ENCODE measurements around the gene PEDS1.
"Not testable (repeated sequence)": the region's sequence is repeated elsewhere in the genome, so short reads cannot be mapped to it uniquely, and the experiment has no call there.

Gene PEDS1

DNA sequence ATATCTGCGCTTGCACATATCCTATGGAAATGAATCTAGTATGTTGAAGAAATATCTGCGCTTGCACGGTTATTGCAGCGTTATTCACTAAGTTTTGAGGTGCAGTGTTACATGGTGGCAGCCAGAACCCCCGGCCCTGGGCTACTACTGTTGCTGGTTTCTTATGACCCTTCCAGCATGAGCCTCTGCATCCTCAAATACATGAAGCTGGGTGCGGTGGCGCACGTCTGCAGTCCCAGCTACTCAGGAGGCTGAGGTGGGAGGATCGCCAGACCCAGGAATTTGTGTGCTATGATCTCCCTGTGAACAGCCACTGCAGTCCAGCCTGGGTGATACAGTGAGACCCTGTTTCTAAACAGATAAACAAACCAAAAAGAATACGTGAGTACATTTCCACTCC, 27.8 kb upstream of the PEDS1 start:
- H3K9me3 Mint-ChIP-seq: no peaks in the 10 kb centered on the region
- peaks cover 6% of the 10 kb centered on the region for H3K27me3 Mint-ChIP-seq
- no peaks in the 10 kb centered on the region for H3K4me1 Mint-ChIP-seq
- no peak overlapping the region for H3K4me3 Mint-ChIP-seq
- peak overlapping the region; percentile 63 for H3K27ac Mint-ChIP-seq
- no peaks in the 10 kb centered on the region for H3K36me3 Mint-ChIP-seq

DNA sequence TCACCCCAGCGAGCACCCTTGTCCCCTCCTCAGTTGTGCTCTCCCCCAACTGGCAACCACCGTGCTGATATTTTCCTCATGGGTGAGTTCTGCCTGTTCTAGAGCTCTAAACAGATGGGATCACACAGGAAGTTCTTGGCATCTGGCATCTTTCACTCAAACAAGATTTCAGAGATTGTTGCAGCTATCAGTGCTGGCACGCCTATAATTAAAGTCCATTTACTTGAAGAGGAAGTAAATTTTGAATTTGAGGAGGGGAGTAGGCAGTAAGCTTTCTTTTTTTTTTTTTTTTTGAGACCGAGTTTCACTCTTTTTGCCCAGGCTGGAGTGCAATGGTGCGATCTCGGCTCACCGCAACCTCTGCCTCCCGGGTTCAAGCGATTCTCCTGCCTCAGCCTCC, 25.1 kb upstream of the PEDS1 start:
- H3K27me3 Mint-ChIP-seq, H3K27ac Mint-ChIP-seq, H3K4me1 Mint-ChIP-seq, H3K36me3 Mint-ChIP-seq, H3K4me3 Mint-ChIP-seq, H3K9me3 Mint-ChIP-seq: not testable (repeated sequence)

DNA sequence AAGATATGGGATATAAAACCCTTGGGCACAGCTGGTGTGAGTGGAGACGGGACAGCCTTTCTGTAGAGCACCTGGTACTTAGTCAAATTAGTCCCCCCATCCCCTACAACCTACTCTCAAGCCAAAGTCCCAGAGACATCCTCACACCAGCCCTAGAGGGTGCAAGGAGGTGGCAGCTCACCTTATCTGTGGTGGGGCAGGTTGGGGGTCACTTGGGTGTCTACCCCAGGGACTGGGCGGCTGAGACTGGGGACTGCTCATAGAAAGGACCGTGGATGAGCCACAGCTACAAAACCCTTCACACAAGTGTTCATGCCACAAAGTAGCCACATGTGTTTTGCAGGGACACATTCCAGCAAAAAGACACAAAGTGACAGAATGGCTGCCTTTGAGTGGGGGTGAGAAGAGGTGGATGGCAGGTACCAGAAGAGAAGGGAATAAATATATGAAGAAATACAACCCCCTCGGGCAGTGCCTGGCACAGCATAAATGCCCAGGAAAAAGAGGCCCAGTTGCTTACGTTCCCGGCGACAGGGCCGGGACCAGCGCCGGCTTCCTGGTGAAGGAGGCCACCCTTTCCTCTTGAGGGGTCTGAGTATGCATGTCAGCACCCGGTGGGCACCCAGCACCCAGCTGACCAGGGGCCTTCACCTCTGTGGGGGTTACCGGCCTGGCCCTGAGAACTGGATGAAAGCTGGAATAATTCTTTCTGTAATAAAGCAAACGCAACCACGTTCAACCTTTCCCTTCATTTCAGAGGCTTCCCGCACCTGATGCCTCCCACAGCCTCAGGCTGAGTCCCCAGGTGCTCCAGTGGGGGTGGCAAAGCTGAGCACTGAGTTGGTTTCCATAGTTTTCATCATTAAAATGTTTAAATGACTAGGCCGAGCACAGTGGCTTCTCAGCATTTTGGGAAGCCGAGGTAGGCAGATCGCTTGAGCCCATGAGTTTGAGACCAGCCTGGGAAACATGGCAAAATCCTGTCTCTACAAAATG, 22.7 kb upstream of the PEDS1 start:
- Mint-ChIP-seq H3K4me1 (no peaks in the 10 kb centered on the region), H3K4me3 (no peak overlapping the region), H3K27ac (no peak overlapping the region), H3K36me3 (no peaks in the 10 kb centered on the region), H3K9me3 (no peaks in the 10 kb centered on the region), H3K27me3 (peaks cover 3% of the 10 kb centered on the region)

DNA sequence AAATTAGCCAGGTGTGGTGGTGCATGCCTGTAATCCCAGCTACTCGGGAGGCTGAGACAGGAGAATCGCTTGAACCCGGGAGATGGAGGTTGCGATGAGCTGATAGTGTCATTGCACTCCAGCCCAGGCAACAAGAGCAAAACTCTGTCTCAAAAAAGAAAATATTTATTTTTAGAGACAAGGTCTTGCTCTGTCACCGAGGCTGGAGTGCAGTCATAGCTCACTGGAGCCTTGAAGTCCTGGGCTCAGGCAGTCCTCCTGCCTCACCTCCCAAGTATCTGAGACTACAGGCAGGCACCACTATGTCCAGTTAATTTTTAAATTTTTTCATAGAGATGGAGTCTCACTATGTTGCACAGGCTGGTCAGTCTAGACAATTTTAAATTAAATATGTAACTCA, 20.9 kb upstream of the PEDS1 start:
- peaks cover 3% of the 10 kb centered on the region for H3K27me3 Mint-ChIP-seq
- no peaks in the 10 kb centered on the region for H3K36me3 Mint-ChIP-seq
- peaks cover 1% of the 10 kb centered on the region for H3K4me1 Mint-ChIP-seq
- no peaks in the 10 kb centered on the region for H3K9me3 Mint-ChIP-seq
- no peak overlapping the region for H3K27ac Mint-ChIP-seq
- no peak overlapping the region for H3K4me3 Mint-ChIP-seq

DNA sequence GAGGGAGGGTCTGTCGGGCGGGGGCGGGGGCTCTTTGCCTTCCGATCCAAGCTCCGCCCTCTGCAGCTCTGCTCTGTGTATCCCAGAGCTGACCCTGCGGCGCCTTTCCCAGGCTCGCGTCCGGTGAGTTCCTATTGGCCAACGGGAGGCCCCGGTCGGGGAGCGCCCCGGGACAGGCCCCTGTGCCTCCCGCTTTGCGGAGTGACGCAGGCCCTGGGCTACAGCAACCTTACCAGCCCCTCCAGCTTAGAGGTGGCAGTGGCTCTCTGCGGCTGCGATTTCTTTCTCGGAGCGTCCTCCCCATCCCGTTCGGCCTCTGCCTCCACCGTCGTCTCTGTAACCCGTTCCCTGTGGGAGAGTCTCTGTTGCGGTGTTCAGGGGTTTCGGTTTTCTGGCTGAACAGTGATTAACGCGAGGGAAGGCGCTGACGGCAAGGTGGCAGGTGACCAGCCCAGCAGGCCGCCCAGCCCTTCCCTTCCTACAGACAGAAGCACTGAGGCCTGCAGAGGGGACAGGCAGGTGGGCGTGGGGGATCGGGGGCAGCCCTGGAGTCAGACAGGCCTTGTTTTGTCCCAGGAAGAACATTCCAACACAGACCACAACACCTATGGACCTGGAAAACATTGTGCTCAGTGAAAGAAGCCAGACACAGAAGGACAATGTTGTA, 19.0 kb upstream of the PEDS1 start:
- peaks cover 6% of the 10 kb centered on the region for H3K27me3 Mint-ChIP-seq
- H3K36me3 Mint-ChIP-seq: no peaks in the 10 kb centered on the region
- H3K4me1 Mint-ChIP-seq: peaks cover 5% of the 10 kb centered on the region
- H3K4me3 Mint-ChIP-seq: no peak overlapping the region
- no peak overlapping the region for H3K27ac Mint-ChIP-seq
- no peaks in the 10 kb centered on the region for H3K9me3 Mint-ChIP-seq

DNA sequence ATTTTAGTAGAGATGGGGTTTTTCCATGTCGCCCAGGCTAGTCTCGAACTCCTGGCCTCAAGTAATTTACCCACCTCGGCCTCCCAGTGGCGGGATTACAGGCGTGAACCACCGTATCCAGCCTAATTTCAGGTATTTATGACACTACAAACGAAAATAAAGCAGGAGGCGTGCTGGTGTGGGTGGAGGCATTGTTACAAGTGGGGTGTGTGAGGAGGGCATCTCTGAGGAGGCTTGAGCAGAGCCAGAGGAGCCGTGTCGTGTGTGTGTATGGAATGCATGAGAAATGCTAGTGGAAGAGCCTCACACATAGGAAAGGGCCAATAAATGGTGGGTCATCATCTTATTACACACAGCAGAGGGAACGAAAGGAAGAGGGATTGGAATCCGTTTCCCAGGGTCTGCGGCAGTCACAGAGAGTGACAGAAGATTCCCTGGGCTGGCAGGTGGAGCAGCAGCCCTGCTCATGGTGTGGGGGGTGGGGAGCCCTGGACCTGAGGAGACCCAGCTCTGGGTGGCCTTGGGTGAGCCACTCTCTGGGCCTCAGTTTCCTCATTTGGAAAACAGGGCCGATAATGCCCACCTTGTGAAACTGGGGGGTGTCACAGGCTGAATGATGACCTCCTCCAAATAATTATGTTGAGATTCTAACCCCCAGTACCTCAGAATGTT, 17.2 kb upstream of the PEDS1 start:
- Mint-ChIP-seq H3K36me3 (no peaks in the 10 kb centered on the region), H3K4me1 (peaks cover 13% of the 10 kb centered on the region), H3K4me3 (no peak overlapping the region), H3K9me3 (no peaks in the 10 kb centered on the region), H3K27me3 (peaks cover 6% of the 10 kb centered on the region), H3K27ac (no peak overlapping the region)

DNA sequence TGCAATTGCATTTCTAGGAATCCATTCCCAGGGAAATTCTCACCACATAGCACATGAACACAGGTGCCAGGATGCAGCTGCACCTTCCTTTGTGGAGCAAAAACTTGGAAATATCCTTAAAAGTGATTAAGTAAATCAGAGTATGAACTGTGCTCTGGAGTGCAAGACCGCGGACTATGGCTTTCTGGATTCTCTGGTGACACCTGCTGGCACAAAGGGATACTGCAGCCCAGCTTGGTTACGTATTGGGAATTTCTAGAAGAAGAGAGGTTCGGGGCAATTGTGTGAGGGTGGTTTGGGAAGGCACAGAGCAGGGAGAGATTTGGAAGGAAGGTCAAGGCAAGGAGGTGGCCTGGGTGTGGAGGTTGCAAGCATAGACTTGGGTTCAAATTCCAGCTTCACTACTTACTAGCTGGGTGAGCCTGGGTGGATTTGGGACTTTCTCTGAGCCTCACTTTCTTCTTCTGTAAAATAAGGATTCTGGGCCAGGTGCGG, 15.9 kb upstream of the PEDS1 start:
- Mint-ChIP-seq H3K27ac (no peak overlapping the region), H3K9me3 (no peaks in the 10 kb centered on the region), H3K4me1 (peaks cover 14% of the 10 kb centered on the region), H3K27me3 (peaks cover 6% of the 10 kb centered on the region), H3K4me3 (no peak overlapping the region), H3K36me3 (no peaks in the 10 kb centered on the region)

DNA sequence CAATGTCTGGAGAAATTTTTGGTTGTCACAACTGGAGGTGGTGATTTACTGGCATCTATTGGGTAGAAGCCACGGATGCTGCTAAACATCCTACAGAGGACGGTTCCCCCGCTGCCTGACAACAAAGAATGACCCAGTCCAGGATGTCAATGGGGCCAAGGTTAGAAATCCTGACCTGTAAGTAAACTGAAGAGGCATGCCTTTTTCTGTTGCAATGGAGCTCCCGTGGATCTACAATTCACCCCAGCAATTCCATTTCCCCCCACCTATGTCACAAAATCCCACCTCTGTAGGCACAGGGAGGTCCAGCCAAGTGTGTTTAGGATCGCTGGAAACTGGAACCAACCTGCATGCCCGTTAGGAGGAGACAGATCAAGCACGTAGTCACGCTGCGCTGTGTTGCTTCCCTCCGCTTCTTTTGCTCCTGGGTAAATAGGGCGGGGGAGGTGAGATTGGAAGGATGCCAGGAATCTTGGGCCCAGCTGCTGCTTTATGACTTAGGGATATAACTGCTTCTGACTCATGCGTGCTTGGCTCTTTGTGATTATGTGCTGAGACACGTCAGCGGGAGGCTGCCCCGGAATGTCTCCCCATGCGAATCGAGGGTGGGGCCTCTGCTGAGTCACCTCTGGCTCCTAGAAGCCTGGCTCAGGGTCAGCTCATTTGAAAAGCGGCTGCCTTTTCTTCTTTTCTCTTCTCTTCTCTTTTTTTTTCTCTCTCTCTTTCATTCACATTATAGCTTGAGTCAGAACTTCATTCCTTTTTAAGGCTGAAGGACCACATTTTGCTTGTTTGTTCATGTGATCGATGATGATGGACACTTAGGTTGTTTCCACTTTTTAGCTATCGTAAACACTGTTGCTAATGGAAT, 12.4 kb upstream of the PEDS1 start:
- Mint-ChIP-seq H3K27me3 (peaks cover 2% of the 10 kb centered on the region), H3K27ac (peak overlapping the region; percentile 4), H3K36me3 (no peaks in the 10 kb centered on the region), H3K9me3 (no peaks in the 10 kb centered on the region), H3K4me1 (peaks cover 14% of the 10 kb centered on the region), H3K4me3 (peak overlapping the region; percentile 15)

DNA sequence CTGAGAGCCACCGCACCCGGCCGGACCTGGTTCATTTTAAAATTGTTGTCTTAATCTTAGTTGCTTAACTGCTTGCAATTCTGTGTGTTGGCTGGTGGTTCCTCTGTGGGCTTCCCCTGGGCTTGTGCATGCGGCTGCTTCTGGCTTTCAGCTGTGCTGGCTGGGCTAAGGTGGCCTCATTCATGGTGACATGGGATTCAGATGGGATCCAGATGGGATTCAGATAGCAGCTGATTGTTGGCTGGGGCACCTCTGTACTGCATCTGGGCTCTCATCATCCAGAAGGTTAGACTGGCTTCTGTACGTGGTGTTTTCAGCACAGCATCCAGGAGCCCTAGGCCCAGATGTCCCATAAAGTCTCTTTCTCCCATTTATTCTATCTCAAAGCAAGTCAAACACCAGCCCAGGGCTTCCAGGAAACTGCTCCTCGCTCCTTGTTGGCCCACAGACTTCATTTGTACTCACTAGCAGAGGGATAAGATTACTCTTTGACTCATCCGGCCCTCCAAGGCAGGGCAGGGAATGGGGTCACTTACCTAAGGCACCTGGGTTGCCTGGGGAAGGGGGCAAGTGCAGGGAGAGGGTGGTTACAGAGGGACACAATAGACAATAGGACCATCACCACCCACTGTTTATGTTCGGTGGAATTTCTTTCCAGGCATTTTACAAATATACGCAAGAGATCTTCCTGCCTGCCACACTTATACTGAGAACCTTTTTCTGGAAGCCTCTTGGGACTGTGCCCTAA, 10.2 kb upstream of the PEDS1 start:
- Mint-ChIP-seq H3K36me3 (no peaks in the 10 kb centered on the region), H3K27me3 (no peaks in the 10 kb centered on the region), H3K4me1 (peaks cover 9% of the 10 kb centered on the region), H3K4me3 (no peak overlapping the region), H3K27ac (no peak overlapping the region), H3K9me3 (no peaks in the 10 kb centered on the region)

DNA sequence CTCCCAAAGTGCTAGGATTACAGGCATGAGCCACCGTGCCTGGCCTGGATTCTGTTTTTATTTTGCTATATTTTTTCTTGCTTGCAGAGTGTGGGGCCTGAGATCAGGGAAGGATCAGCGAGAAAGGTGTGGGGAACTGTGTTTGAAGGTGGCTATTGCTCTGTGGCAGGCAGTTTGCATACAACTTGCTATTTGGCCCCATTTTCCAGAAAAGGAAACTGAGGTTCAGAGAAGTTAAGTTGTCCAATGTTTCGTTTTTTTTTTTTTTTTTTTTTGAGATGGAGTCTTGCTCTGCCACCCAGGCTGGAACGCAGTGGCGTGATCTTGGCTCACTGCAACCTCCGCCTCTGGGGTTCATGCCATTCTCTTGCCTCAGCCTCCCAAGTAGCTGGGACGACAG, 8.0 kb upstream of the PEDS1 start:
- not testable (repeated sequence) for H3K27me3 Mint-ChIP-seq, H3K9me3 Mint-ChIP-seq, H3K27ac Mint-ChIP-seq, H3K4me3 Mint-ChIP-seq, H3K36me3 Mint-ChIP-seq, H3K4me1 Mint-ChIP-seq

DNA sequence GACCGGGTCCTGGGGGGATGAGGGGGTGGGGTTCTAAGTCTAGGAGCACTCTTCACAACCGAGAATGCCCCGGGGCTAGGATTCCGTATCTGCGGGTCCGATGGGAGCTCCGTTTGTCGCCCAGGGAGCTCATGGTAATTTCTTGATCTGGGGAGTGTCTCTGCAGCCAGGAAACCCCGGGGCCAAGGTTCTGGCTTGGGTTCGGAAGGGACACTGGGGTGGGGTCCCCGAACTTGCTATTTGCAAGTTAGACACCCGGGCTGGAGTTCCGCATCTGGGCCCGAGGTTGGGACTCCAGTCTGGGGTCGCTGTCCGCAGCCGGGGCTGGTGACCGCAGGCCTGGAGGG, 397 bp downstream of the PEDS1 start:
- H3K4me1 Mint-ChIP-seq: peaks cover 53% of the 10 kb centered on the region
- H3K4me3 Mint-ChIP-seq: peak overlapping the region; percentile 85
- H3K36me3 Mint-ChIP-seq: peaks cover 3% of the 10 kb centered on the region
- H3K9me3 Mint-ChIP-seq: no peaks in the 10 kb centered on the region
- H3K27me3 Mint-ChIP-seq: no peaks in the 10 kb centered on the region
- H3K27ac Mint-ChIP-seq: peak overlapping the region; percentile 73

DNA sequence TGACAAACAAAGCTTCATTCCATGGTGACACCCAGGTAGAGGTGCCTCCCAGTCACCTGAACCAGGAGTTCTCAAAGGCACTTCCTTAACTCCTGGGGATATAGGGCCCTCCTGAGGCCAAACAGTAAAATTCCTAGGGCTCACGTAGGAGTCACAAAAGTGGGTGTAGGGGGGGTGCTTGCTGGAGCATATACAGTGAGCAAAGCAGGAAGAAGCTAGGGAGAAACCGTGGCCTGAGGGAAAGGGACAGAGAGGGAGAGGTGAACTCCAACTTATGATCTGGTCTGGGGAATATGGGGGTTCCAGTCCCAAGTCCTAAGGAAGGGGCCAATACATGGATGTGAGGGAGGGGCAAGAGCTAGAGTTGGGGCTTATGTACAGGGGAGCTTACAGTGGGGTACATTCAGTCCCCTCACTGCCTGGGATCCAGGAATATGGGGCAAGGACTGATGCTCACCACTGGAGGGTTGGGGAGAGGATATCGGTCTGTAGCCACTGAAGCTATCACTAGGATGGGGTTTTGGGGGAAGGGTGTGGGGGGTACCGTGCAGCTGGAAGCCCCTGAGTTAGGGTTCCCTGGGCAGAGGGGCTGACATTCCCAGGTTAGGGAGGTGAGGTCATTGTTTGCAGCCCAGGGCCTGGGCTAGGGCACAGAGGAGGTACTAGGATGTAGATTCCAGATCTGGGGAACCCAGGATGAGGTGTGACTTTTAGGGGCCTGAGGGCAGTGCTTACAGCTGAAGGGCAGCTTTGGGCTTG, 950 bp downstream of the PEDS1 start:
- no peaks in the 10 kb centered on the region for H3K27me3 Mint-ChIP-seq
- H3K4me3 Mint-ChIP-seq: peak overlapping the region; percentile 85
- H3K9me3 Mint-ChIP-seq: no peaks in the 10 kb centered on the region
- peaks cover 57% of the 10 kb centered on the region for H3K4me1 Mint-ChIP-seq
- H3K27ac Mint-ChIP-seq: peak overlapping the region; percentile 73
- H3K36me3 Mint-ChIP-seq: peaks cover 3% of the 10 kb centered on the region

DNA sequence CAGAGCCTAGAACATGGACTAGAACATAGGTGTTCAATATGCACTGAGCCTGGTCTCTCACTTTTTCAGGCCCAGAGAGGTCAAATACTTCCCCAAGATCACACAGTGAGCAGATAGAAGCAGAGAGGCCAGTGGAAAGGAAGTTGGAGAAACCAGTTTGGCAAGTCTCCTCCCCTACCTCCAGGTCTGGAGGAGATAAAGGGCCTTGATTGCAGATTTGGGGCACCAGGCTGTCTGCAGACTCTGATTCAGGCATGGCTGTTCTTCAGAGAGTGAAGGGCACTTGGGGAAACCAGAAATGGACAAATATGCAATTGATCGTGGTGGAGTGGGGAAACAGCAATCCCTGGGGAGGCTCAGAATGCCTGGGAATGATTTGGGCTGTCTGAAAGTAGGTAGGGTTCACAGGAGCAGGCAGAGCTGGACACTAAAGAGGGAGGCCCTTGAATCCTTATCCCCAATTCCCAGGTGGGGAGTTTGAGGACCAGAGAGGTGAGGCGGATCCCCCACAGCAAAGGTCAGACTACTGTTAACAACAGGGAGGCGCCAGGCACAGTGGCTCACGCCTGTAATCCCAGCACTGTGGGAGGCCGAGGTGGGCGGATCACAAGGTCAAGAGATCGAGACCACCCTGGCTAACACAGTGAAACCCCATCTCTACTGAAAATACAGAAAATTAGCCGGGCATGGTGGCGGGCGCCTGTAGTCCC, 2.3 kb downstream of the PEDS1 start:
- peaks cover 3% of the 10 kb centered on the region for H3K36me3 Mint-ChIP-seq
- H3K4me3 Mint-ChIP-seq: peak overlapping the region; percentile 85
- no peaks in the 10 kb centered on the region for H3K9me3 Mint-ChIP-seq
- H3K27ac Mint-ChIP-seq: peak overlapping the region; percentile 78
- H3K4me1 Mint-ChIP-seq: peaks cover 71% of the 10 kb centered on the region
- no peaks in the 10 kb centered on the region for H3K27me3 Mint-ChIP-seq

Measured in activated naive CD4-positive, alpha-beta T cell treated with anti-CD3 and anti-CD28 coated beads, Interleukin-2, amount 50 U/mL, for 24 hours (primary cell).